ENCODE measurements around the gene DYNC2I2. TPM values are rescaled to one million over a fixed set of nuclear protein-coding genes. Genes with fewer than 3 reads are reported as not detected.

The DYNC2I2 gene
- total RNA-seq, 3 donors from 2014 or later, result 36.7 to 46.3 (median 43.7) TPM

DNA sequence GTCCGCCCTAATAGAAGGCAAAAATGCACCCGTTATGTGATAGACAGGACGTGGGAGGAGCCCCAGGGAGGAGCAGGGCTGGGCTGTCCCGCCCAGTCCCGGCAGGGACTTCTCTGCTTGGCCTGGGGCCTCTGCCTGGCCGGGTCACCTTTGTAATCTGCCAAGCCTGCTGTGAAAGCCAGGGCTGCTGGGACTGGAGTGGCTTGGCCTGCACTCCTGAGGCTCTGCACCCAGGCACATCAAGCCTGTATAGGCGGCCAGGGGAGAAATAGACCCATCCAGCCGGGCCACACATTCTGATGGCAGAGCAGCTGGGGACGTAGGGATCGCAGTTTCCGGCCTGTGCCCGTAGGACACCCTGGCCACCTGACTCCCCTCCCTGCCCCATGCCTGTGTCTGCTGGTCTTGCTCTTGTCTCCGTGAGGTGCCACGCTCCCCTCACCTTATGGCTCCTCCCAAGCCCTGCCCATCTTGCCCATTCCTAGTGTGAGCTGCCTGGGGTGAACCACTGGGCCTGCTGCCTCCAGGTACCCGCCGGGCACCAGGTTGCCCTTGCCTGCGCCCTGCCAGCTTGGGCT is 28.1 kb downstream of the DYNC2I2 start:
- ATAC-seq, result peak; percentile 39
- Histone ChIP-seq H3K4me1 (ENCODE audit: low read depth) (no peaks in the 10 kb centered on the region), H3K36me3 (ENCODE audit: low read depth) (peaks cover 20% of the 10 kb centered on the region), H3K9me3 (no peaks in the 10 kb centered on the region), H3K4me3 (no peak overlapping the region)
- intact Hi-C loops (cut with DNase I, micrococcal nuclease), result no loop called here
- peak in 2 of 3 donors; percentile 24 to 47 for DNase-seq
- TF ChIP-seq CTCF (IDR thresholded peaks at IDR 0.05), result no peak

DNA sequence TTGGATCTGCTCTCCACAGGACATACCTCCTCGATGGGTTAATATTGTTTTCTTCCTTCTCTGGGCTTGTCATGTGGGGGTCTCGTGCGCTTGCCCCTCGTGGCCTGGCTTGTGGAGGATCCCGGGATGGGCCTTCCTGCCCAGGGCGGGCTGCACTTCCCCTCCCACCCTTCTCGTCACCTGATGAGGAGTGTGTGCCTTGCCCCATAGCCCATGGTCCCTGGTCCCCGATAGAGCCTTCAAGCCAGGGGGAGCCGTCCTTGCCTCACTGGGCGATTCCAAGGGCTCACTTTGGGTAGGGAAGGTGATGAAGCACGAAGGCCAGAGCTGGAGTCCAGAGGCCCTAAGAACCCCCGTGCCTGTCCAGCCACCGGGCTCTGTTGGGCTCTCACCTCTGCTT is 28.7 kb downstream of the DYNC2I2 start:
- Histone ChIP-seq H3K36me3 (ENCODE audit: low read depth) (peaks cover 16% of the 10 kb centered on the region), H3K4me1 (ENCODE audit: low read depth) (no peaks in the 10 kb centered on the region), H3K4me3 (no peak overlapping the region), H3K9me3 (no peaks in the 10 kb centered on the region)
- no peak for ATAC-seq
- no peak for TF ChIP-seq CTCF (IDR thresholded peaks at IDR 0.05)
- DNase-seq, result no peak
- intact Hi-C loops (cut with DNase I, micrococcal nuclease), result no loop called here

- no peak overlapping the region for H3K4me3 ChIP-seq
- DNase-seq (no peak), ATAC-seq (no peak)
- TF ChIP-seq CTCF (IDR thresholded peaks at IDR 0.05), result no peak
- H3K4me1 ChIP-seq (ENCODE audit: low read depth), result no peaks in the 10 kb centered on the region
- peaks cover 11% of the 10 kb centered on the region for H3K36me3 ChIP-seq (ENCODE audit: low read depth)
- intact Hi-C loops (cut with DNase I, micrococcal nuclease), result no loop called here
- H3K9me3 ChIP-seq, result no peaks in the 10 kb centered on the region
These were observed 29.4 kb downstream of the DYNC2I2 start for GRCh38 chr9:128627127-128627715.

DNA sequence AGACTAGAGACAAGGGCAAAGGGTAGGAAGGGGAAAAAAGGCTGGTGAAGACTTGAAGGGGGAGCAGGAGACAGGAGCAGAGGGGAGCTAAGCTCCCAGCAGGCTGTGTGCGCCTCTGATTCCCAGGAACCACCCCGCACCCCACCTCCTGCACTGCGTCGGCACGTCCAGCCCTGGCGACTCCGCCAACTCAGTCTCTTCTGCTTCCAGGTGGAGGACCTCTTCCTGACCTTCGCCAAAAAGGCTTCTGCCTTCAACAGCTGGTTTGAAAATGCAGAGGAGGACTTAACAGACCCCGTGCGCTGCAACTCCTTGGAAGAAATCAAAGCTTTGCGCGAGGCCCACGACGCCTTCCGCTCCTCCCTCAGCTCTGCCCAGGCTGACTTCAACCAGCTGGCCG is 30.5 kb downstream of the DYNC2I2 start:
- Histone ChIP-seq H3K9me3 (no peaks in the 10 kb centered on the region), H3K4me3 (no peak overlapping the region), H3K4me1 (ENCODE audit: low read depth) (no peaks in the 10 kb centered on the region), H3K36me3 (ENCODE audit: low read depth) (peaks cover 8% of the 10 kb centered on the region)
- TF ChIP-seq CTCF (IDR thresholded peaks at IDR 0.05), result no peak
- no peak for ATAC-seq
- intact Hi-C loops (cut with DNase I, micrococcal nuclease), result no loop called here
- no peak for DNase-seq

GRCh38 chr9:128625391-128626146 is 31.1 kb downstream of the DYNC2I2 start:
- H3K36me3 ChIP-seq (ENCODE audit: low read depth), result peaks cover 11% of the 10 kb centered on the region
- no peak for TF ChIP-seq CTCF (IDR thresholded peaks at IDR 0.05)
- ATAC-seq (peak; percentile 81), DNase-seq (peak in 2 of 3 donors; percentile 39 to 43)
- H3K4me3 ChIP-seq, result no peak overlapping the region
- H3K4me1 ChIP-seq (ENCODE audit: low read depth), result no peaks in the 10 kb centered on the region
- intact Hi-C loops (cut with DNase I, micrococcal nuclease), result no loop called here
- no peaks in the 10 kb centered on the region for H3K9me3 ChIP-seq

All from mucosa of descending colon (tissue), 3 donors.